HG03460 (cell line): Measurements from ENCODE around the gene IL25.

ENCODE experiments used
- ATAC-seq: cut with Tn5 transposase; IDR thresholded peaks from one replicate; pipeline ENCODE4 v1.9.1; 2021; ENCODE audit not compliant: unreplicated experiment

The IL25 gene

GRCh38 chr14:23352506-23353432, 19.8 kb upstream of the IL25 start, which contains the start of gene SLC22A17:
Gene SLC22A17 (minus strand): TSS chr14:23352887.
- no peak for ATAC-seq

DNA sequence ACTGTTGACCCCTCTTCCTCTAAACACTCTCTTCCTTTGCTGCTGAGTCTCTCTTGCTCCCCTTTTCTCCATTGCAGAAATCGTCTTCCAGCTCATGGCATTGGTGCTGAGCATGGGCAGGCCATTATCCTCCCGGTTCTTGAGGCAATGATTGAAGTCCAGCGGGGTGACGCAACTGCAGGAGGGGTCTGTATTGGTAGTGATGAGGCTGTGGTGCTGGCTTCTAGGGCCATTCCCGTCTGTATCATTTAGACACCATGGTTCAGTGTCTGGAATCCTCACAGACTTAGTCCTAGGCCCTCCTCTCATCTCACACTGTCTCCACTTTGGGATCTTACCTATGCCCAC, 19.2 kb upstream of the IL25 start:
- no peak for ATAC-seq

DNA sequence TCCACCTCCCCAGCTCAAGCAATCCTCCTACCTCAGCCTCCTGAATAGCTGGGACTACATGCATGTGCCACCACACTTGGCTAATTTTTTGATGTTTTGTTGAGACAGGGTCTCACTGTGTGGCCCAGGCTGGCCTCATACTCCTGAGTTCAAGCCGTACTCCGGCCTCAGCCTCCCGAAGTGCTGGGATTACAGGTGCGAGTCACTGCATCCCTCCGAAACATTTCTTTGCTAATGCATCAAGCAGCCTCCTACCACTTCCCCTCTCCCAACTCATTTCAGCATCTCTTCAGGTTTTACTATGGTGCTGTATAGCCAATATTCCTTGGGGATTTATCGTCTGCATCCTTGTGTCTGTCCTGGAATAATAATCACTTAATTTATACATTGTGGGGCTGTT, 17.6 kb upstream of the IL25 start:
- no peak for ATAC-seq

- no peak for ATAC-seq
Observed at GRCh38 chr14:23355871-23356435, 16.7 kb upstream of the IL25 start.

DNA sequence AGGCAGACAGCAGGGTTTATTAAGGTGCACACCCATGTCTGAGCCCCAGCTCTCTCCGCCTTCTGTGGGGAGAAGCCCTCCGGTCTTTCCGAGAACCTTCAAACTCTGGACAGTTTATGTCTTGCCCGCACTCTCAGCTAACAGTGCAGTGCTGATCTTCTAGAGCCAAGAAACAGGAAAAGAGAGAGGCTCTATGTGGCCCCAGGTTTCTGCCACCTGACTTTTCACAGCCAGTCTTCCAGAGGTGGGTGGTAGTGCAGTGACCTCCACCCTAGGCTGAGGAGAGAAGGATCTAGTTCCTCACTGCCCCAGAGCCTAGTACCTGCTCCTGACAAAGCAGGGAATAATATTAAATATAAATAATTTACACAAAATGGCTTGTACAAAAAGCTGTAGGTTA, 15.9 kb upstream of the IL25 start:
- ATAC-seq: no peak

DNA sequence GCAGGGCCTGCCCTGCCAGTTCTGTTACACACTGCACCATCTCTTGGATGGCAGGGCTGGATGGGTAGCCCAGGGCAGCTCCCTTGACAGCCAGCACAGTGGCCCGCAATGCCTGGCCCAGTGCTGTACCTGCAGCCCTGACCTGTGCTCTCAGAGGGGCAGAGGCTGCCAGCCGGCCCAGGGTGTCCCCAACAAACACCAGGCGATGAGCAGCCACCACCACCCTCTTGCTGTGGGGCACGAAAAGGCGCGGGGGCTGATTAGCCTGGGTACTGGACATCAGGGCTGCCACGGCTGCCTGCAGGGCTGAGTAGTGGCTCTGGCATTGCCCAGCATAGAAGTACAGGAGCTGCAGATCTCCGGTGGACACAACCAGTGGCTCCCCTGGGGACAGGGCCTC, 15.3 kb upstream of the IL25 start:
- ATAC-seq: no peak

- no peak for ATAC-seq
Observed at GRCh38 chr14:23358042-23358441, 14.6 kb upstream of the IL25 start.

DNA sequence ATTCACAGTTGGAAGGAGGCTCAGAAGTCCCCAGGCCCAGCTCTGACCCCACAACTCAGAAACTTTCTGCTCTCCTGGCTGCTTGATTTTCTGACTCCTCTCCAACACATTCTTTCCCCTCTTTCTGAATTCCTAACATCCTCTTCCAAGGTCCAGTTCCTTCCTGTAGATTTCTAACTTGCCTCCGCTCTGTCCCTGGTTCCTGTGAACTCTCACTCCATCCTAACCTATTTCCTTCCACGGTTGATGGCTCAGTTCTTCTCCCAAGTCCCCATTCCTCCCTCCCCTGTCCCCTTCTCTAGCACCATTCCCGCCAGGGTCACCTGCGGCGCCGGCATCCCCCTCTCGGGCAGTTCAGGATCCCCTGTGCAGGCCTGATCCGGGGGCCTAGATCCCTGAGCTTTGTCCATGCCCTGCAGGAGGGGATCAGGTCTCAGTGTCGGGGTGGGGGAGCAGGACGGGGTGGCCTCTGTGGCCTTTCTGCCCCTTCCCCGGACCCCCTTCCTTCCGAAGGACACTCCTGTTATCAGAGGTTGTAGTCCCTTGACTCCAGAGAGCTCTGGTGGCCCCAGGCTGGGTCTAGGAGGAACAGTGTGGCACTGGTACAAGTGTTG, 13.9 kb upstream of the IL25 start:
- ATAC-seq: no peak

- no peak for ATAC-seq
Observed at GRCh38 chr14:23359167-23359626, 13.4 kb upstream of the IL25 start.

DNA sequence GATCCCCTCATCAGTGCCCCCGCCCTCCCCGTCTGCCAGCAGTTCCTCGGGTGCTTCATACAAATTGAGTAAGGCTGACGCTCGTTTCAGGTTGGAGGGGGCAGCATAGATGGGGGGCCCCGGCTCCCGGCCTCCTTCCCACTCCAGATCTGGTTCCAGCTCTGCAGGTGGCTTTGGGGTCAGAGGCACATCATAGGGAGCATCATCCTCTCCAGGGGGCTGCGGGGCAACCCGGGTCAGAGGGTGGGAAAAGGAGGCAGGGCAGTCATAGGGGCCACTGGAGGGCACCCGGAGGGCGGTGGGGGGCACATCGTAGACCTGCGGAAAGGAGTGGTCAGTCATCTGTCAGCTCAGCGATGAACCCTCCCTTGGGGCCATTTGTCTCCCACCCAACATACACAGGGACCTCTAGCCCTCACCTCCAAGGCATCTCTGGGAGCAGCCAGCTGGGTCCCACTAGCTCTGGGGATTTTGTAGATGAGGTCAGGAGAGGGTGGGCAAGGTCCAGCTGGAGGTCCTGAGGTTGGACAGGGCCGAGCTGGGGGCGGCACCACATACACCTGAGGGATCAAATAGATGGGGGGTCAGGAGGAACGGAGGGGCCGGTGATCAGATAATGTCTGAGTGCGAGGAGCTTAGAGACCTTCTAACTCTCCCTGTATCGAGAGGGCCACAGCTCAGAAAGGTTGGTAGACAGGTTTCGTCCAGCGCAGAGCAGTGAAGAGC, 12.7 kb upstream of the IL25 start:
- no peak for ATAC-seq

- no peak for ATAC-seq
Observed at GRCh38 chr14:23360496-23360895, 12.1 kb upstream of the IL25 start.

DNA sequence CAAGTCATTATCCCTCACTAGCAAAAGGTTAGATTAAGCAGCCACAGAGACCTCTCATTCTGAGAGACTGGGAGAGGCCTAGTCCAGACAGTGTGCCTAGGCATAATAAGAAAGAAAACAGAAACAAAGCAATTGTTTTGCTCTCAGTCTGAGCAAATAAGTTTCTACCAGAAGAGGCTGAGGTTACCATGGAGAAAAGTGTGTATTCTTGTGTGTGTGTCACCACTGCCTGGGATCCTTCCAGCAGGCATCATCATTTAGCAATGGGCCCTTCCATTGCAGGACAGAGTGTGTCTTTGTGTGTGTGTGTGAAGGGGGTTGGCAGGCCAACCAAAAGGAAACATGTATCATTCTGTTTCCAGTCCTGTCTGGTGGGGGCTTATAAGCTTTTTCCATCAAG, 11.3 kb upstream of the IL25 start:
- no peak for ATAC-seq

- no peak for ATAC-seq
Observed at GRCh38 chr14:23361763-23362162, 10.8 kb upstream of the IL25 start.

- no peak for ATAC-seq
Observed at GRCh38 chr14:23362200-23362599, 10.4 kb upstream of the IL25 start.

DNA sequence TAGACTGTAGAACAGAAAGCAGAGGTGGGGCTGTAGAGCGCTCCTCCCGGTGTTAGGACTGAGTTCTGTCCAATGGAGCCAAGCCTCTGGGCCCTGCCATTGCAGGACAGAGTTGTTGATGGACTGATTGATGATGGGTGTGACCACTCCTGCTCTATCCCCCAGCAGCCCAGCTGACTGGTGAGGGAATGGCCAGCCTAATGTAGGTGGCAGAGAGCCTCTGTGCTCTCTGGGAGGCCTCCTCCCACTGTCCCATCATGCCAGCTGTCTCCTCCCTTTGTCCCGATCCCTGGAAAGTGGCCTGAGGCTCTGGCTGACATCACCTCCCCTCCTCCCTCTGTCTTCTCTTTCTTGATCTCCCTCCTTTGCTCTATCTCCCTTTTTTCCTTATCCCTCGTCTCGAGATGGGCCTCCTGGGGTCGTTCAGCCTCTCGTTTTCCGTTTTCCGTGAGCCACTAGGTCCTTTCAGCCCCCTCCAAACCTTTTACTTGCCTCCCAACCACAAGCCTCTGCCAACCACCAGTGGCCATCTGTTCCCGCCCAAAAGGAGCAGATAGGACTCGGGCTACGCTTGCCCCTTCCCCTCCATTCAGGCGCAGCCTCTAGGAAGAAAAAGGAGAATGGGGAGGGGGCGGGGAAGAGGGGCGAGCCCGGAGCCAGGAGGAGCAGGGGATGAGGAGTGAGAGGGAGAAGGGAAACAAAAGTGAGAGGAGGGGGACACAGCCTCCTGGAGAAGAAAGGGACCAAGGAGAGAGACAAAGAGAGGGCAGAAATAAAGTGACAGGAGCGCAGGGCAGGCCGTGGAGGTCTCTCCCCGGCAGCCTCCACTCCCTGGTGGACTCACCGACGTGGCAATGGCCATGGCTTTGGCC, 8.2 kb upstream of the IL25 start:
- no peak for ATAC-seq

DNA sequence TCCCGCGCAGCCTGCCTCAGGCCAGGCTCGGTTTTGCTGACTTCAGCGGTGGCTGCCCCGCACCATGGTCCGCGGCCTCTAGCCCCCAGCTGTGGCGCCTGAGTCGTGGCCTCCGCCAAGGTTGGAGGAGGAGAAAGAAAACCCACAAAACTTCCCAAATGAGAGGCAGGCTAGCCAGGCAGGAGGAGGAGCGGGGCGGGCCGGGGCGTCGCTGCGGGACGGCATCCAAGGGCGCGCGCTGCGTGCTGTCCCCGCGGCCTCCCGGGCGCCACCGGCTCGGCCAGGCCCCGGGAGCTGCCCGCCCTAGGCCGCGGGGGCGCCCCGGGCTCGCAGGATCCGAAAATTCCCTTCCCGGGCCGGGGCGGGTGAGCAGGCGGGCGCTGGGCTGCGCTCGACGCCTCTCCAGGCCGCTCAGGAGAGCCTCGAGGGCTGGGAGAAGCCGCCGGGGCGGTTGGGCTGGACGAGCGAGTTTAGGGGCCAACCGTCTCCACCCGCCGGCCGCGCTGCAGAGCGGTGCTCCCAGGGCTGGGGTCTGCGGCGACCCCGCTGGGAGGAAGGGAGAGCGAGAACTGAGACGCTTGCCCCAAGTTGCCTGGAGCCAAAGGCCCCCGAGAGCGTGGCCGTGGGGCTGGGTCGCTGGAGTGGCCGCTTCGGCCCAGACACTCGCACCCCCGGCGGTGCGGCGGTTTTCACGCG, 7.4 kb upstream of the IL25 start, which contains the start of gene EFS:
EFS (minus strand) TSS at position 137 of the 696 bp plus-strand sequence. CDS start 147 bp downstream, outside the sequence.
- no peak for ATAC-seq

- no peak for ATAC-seq
Observed at GRCh38 chr14:23365732-23366425, 6.7 kb upstream of the IL25 start.

DNA sequence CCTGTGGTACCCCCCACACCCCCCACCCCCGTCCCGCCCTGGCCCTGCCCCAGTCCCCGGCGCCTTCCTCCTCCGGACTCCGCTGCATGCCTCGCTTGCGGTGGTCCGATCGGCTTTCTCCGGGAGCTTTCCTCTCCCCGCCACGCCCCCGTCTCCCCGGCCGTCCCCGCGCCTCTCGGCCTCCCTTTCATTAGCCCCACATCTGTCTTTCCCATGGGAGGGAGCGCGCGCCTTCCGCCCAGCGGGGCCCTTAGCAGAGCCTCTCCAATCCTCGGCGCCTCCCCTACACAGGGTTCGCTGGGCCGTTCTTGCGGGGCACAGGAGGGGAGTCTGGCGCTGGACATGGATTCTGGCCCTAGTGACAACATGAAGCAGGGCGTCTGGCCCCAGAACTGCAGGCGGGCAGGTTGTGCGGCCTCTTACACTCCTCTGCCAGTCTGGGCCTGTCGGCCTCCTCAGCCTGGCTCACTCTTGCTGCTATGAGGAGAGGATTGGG, 6.1 kb upstream of the IL25 start:
- ATAC-seq: no peak

GRCh38 chr14:23370221-23370620, 2.4 kb upstream of the IL25 start:
- no peak for ATAC-seq
